HepG2 (cell line): ENCODE data around the gene GRIN3B. TPM values are rescaled to one million over a fixed set of nuclear protein-coding genes. Genes with fewer than 3 reads are reported as not detected.
A peak's percentile ranks its signal among the peaks of the same experiment; 100 is the strongest.

Experiments used
- GLI4 ChIP-seq: sonication (generic); formaldehyde crosslinking; IDR thresholded peaks from 2 replicates; pipeline ENCODE4 v1.5.1; 2020; ENCODE audit warnings: missing genetic modification reagents, mild to moderate bottlenecking, moderate library complexity, borderline replicate concordance
- MBNL3 ChIP-seq: fragments of 250-450 bp; sonication (Bioruptor Pico); conservative IDR thresholded peaks from 2 replicates; pipeline ENCODE4 v1.8.0; 2022; ENCODE audit warnings: mild to moderate bottlenecking, inconsistent platforms
- NCOA1 ChIP-seq: sonication (generic); formaldehyde crosslinking; IDR thresholded peaks from 2 replicates; pipeline ENCODE4 v1.9.0; 2021; ENCODE audit warnings: missing genetic modification reagents
- NFYB ChIP-seq: sonication (generic); formaldehyde crosslinking; IDR thresholded peaks from 2 replicates; pipeline ENCODE4 v1.4.0; 2020; ENCODE audit warnings: missing genetic modification reagents
- RAD21 ChIP-seq: fragments of 450-650 bp; formaldehyde crosslinking; IDR thresholded peaks from 2 replicates; pipeline ENCODE4 v1.5.0; 2020; ENCODE audit warnings: mild to moderate bottlenecking
- RXRA ChIP-seq: sonication (generic); formaldehyde crosslinking; IDR thresholded peaks from 2 replicates; pipeline ENCODE4 v1.5.1; 2020; ENCODE audit warnings: missing genetic modification reagents
- U2AF1 ChIP-seq: fragments of 200-400 bp; formaldehyde crosslinking; optimal IDR thresholded peaks from 2 replicates; pipeline ENCODE3; 2017; ENCODE audit warnings: mild to moderate bottlenecking, low read depth, low read length
- U2AF2 ChIP-seq: fragments of 200-400 bp; formaldehyde crosslinking; IDR thresholded peaks from 2 replicates; pipeline ENCODE4 v1.6.1; 2017; ENCODE audit warnings: low read depth, mild to moderate bottlenecking, low read length
- ZFP36 ChIP-seq: fragments of 150-350 bp; IDR thresholded peaks from 2 replicates; pipeline ENCODE4 v1.6.1; 2018; ENCODE audit warnings: borderline replicate concordance, low read length, low read depth; ENCODE audit not compliant: partially characterized antibody
- ZNF367 ChIP-seq: sonication (generic); formaldehyde crosslinking; IDR thresholded peaks from 2 replicates; pipeline ENCODE4 v1.4.0; 2020; ENCODE audit warnings: missing genetic modification reagents, borderline replicate concordance
- ZNF776 ChIP-seq: sonication (generic); formaldehyde crosslinking; IDR thresholded peaks from 2 replicates; pipeline ENCODE4 v1.4.0; 2020; ENCODE audit warnings: mild to moderate bottlenecking, missing genetic modification reagents
- ZNF883 ChIP-seq: sonication (generic); formaldehyde crosslinking; IDR thresholded peaks from 2 replicates; pipeline ENCODE4 v1.5.1; 2020; ENCODE audit warnings: mild to moderate bottlenecking, missing genetic modification reagents; ENCODE audit errors: not compliant biosample characterization
- ZSCAN12 ChIP-seq: sonication (generic); formaldehyde crosslinking; IDR thresholded peaks from 2 replicates; pipeline ENCODE4 v1.9.0; 2021; ENCODE audit warnings: mild to moderate bottlenecking, missing genetic modification reagents
- polyA plus RNA-seq, 8 experiments: library from polyadenylated mRNA; depleted of rRNA in 3 of 8; stranded (reverse) in 7 of 8; unstranded in 1 of 8; fragments of >200 nt; fragmentation: Illumina TruSeq in 4 of 8; extraction: Trizol in 4 of 8; gene quantifications; 2 replicates each; pipeline versions ENCODE4 v1.2.1 to v1.2.3, GENCODE V29; 2011 to 2016; ENCODE audit warnings: low read depth in 4 of 8, missing spikeins in 1 of 8, mixed read lengths in 1 of 8; ENCODE audit not compliant: insufficient read depth in 1 of 8
- total RNA-seq, 5 experiments: library from RNA; depleted of rRNA; stranded (reverse); fragments of >200 nt; fragmentation: Illumina TruSeq; extraction: Trizol; gene quantifications; 2 replicates each; pipeline ENCODE4 v1.2.3, GENCODE V29; 2016; ENCODE audit warnings: low read depth in 1 of 5
- TF ChIP-seq, protein P1 (sequence below): sonication (generic); formaldehyde crosslinking; IDR thresholded peaks from 2 replicates; pipeline ENCODE4 v1.8.1; 2023; ENCODE audit warnings: mild to moderate bottlenecking, missing genetic modification reagents
- TF ChIP-seq, protein P2 (sequence below): sonication (generic); formaldehyde crosslinking; conservative IDR thresholded peaks from 2 replicates; pipeline ENCODE4 v1.4.0; 2020; ENCODE audit warnings: mild to moderate bottlenecking, missing genetic modification reagents, moderate library complexity
- TF ChIP-seq, protein P3 (sequence below): sonication (generic); formaldehyde crosslinking; IDR thresholded peaks from 2 replicates; pipeline ENCODE4 v1.9.0; 2021; ENCODE audit warnings: missing genetic modification reagents, borderline replicate concordance
- TF ChIP-seq, protein P4 (sequence below): sonication (generic); formaldehyde crosslinking; IDR thresholded peaks from 2 replicates; pipeline ENCODE4 v1.8.1; 2023; ENCODE audit warnings: mild to moderate bottlenecking, missing genetic modification reagents, borderline replicate concordance
- TF ChIP-seq, protein P5 (sequence below): sonication (generic); formaldehyde crosslinking; IDR thresholded peaks from 2 replicates; pipeline ENCODE4 v1.4.0; 2020; ENCODE audit warnings: missing genetic modification reagents

The GRIN3B gene
- total and polyA plus RNA-seq, 2 of the 13 experiments (the other 11 are each of a cell fraction or from before 2014, with no cell fraction given), result 0.07 to 0.20 TPM

DNA sequence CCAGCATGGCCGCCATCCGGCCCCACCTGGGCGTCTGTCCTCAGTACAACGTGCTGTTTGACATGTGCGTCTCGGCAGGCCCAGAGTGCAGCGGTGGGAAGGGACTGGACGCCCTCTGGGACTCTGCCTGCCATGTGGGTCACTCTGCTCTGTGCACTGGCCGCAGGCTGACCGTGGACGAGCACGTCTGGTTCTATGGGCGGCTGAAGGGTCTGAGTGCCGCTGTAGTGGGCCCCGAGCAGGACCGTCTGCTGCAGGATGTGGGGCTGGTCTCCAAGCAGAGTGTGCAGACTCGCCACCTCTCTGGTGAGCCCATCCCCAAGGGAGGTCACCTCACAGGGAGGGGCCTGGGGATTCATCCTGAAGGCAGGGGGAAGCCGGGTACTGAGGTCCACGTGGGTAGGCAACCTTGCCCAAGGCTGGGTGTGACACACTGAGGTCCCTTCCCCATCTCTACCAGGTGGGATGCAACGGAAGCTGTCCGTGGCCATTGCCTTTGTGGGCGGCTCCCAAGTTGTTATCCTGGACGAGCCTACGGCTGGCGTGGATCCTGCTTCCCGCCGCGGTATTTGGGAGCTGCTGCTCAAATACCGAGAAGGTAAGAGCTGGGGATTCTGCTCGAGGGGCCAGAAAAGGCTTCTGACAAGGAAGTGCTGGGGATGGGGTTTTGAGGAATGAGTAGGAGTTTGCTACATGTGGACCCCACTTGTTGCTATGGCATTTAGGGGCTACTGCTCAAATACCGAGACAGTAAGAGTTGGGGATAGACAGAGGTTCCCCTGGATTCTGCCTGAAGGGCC is 51.0 kb downstream of the GRIN3B start (continued):
- TF ChIP-seq, protein P1, sequence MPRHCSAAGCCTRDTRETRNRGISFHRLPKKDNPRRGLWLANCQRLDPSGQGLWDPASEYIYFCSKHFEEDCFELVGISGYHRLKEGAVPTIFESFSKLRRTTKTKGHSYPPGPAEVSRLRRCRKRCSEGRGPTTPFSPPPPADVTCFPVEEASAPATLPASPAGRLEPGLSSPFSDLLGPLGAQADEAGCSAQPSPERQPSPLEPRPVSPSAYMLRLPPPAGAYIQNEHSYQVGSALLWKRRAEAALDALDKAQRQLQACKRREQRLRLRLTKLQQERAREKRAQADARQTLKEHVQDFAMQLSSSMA (CRISPR knock-in tag), result peak; percentile 90; the same call in 1 of the 2 replicates
- TF ChIP-seq U2AF1 (no peak), GLI4 (no peak), ZFP36 (no peak), RAD21 (CRISPR knock-in tag) (no peak), NCOA1 (CRISPR knock-in tag) (0 out of 2 replicates have a peak, but pooled peaks have one; percentile 85), U2AF2 (no peak), ZNF367 (CRISPR knock-in tag) (no peak), ZNF776 (CRISPR knock-in tag) (peak; percentile 72; the same call in 1 of the 2 replicates), MBNL3 (no peak), ZSCAN12 (CRISPR knock-in tag) (peak; percentile 92), NFYB (CRISPR knock-in tag) (no peak), RXRA (CRISPR knock-in tag) (peak; percentile 84), ZNF883 (peak; percentile 60)
- TF ChIP-seq, protein P2, sequence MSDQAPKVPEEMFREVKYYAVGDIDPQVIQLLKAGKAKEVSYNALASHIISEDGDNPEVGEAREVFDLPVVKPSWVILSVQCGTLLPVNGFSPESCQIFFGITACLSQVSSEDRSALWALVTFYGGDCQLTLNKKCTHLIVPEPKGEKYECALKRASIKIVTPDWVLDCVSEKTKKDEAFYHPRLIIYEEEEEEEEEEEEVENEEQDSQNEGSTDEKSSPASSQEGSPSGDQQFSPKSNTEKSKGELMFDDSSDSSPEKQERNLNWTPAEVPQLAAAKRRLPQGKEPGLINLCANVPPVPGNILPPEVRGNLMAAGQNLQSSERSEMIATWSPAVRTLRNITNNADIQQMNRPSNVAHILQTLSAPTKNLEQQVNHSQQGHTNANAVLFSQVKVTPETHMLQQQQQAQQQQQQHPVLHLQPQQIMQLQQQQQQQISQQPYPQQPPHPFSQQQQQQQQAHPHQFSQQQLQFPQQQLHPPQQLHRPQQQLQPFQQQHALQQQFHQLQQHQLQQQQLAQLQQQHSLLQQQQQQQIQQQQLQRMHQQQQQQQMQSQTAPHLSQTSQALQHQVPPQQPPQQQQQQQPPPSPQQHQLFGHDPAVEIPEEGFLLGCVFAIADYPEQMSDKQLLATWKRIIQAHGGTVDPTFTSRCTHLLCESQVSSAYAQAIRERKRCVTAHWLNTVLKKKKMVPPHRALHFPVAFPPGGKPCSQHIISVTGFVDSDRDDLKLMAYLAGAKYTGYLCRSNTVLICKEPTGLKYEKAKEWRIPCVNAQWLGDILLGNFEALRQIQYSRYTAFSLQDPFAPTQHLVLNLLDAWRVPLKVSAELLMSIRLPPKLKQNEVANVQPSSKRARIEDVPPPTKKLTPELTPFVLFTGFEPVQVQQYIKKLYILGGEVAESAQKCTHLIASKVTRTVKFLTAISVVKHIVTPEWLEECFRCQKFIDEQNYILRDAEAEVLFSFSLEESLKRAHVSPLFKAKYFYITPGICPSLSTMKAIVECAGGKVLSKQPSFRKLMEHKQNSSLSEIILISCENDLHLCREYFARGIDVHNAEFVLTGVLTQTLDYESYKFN (CRISPR knock-in tag), result peak; percentile 37
- TF ChIP-seq, protein P3, sequence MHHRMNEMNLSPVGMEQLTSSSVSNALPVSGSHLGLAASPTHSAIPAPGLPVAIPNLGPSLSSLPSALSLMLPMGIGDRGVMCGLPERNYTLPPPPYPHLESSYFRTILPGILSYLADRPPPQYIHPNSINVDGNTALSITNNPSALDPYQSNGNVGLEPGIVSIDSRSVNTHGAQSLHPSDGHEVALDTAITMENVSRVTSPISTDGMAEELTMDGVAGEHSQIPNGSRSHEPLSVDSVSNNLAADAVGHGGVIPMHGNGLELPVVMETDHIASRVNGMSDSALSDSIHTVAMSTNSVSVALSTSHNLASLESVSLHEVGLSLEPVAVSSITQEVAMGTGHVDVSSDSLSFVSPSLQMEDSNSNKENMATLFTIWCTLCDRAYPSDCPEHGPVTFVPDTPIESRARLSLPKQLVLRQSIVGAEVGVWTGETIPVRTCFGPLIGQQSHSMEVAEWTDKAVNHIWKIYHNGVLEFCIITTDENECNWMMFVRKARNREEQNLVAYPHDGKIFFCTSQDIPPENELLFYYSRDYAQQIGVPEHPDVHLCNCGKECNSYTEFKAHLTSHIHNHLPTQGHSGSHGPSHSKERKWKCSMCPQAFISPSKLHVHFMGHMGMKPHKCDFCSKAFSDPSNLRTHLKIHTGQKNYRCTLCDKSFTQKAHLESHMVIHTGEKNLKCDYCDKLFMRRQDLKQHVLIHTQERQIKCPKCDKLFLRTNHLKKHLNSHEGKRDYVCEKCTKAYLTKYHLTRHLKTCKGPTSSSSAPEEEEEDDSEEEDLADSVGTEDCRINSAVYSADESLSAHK, result 0 out of 2 replicates have a peak, but pooled peaks have one; percentile 57
- TF ChIP-seq, protein P4, sequence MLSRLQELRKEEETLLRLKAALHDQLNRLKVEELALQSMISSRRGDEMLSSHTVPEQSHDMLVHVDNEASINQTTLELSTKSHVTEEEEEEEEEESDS, result no peak
- TF ChIP-seq, protein P5, sequence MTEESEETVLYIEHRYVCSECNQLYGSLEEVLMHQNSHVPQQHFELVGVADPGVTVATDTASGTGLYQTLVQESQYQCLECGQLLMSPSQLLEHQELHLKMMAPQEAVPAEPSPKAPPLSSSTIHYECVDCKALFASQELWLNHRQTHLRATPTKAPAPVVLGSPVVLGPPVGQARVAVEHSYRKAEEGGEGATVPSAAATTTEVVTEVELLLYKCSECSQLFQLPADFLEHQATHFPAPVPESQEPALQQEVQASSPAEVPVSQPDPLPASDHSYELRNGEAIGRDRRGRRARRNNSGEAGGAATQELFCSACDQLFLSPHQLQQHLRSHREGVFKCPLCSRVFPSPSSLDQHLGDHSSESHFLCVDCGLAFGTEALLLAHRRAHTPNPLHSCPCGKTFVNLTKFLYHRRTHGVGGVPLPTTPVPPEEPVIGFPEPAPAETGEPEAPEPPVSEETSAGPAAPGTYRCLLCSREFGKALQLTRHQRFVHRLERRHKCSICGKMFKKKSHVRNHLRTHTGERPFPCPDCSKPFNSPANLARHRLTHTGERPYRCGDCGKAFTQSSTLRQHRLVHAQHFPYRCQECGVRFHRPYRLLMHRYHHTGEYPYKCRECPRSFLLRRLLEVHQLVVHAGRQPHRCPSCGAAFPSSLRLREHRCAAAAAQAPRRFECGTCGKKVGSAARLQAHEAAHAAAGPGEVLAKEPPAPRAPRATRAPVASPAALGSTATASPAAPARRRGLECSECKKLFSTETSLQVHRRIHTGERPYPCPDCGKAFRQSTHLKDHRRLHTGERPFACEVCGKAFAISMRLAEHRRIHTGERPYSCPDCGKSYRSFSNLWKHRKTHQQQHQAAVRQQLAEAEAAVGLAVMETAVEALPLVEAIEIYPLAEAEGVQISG (CRISPR knock-in tag), result peak; percentile 79
